ENCODE measurements around the gene PKD1.

DNA sequence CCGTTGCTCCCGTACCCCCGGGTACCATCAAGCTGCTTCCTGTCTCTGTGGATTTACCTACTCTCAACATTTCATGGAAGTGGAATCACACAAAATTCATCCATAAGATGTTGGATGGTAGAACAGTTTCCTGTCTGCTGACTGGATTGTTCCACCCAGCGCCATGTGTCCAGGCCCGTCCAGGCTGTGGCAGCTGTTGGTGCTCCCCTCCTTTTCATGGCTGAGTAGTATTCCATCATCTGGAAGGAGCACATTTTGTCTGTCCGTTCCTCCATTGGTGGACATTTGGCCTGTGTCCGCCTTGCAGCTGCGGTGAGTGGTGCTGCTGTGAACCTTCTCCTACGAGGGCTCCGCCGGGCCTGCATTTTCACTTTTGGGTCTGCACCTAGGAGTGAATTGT lies 69.6 kb downstream of the PKD1 start:
- no peak for TF ChIP-seq POLR2A (IDR thresholded peaks at IDR 0.05)
- TF ChIP-seq, protein P1, sequence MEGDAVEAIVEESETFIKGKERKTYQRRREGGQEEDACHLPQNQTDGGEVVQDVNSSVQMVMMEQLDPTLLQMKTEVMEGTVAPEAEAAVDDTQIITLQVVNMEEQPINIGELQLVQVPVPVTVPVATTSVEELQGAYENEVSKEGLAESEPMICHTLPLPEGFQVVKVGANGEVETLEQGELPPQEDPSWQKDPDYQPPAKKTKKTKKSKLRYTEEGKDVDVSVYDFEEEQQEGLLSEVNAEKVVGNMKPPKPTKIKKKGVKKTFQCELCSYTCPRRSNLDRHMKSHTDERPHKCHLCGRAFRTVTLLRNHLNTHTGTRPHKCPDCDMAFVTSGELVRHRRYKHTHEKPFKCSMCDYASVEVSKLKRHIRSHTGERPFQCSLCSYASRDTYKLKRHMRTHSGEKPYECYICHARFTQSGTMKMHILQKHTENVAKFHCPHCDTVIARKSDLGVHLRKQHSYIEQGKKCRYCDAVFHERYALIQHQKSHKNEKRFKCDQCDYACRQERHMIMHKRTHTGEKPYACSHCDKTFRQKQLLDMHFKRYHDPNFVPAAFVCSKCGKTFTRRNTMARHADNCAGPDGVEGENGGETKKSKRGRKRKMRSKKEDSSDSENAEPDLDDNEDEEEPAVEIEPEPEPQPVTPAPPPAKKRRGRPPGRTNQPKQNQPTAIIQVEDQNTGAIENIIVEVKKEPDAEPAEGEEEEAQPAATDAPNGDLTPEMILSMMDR (IDR thresholded peaks at IDR 0.05) = no peak
- TF ChIP-seq POLR2AphosphoS5 (IDR thresholded peaks at IDR 0.05) = no peak
- no peak for TF ChIP-seq EP300 (IDR thresholded peaks at IDR 0.05)

All from suprapubic skin (tissue), 4 donors.